GM10266 (cell line): ENCODE data around the gene FRAT1.

Source experiments
- DNase-seq: peaks from one replicate; pipeline ENCODE4 v3.0.0; 2012; ENCODE audit errors: extremely low spot score
- TF ChIP-seq, protein P1 (sequence below): IDR thresholded peaks from 2 replicates; pipeline ENCODE4 v1.5.1; 2012; ENCODE audit warnings: mild to moderate bottlenecking, low read depth; ENCODE audit not compliant: control insufficient read depth, insufficient read depth; ENCODE audit errors: missing control alignments

Gene FRAT1

DNA sequence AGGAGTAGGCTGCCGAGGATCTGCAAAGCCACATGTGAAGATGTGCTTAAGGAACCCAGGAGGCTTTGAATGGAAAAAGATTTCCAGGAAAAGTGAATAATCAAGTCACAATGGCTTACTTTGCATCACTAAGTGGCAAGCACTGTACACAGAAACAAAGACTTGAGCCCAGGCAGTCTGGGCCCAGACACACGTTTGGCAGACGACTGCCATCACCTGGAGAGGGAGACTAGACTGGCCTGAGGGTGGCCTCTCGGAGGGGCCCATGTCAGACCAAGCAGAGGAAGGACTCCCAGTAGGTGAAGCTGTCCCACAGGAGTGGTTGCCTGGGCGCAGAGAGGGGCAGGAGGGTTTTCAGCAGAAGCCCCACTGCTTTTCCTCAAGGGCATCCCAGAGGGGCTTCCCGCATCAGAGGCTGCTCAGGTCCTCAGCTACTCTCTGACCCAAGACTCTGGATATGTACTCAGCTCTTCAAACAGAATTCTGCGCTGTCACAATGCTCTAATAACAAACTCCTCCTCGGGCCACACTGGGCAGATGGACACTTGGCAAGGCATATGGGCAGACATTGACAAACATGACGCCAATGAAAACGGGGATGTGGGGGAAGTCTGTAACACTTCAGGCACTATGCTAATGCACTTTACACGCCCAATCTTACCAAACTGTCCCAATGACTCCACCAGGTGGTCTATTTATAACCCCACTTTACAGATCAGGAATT is 43.4 kb downstream of the FRAT1 start:
- TF ChIP-seq, protein P1, sequence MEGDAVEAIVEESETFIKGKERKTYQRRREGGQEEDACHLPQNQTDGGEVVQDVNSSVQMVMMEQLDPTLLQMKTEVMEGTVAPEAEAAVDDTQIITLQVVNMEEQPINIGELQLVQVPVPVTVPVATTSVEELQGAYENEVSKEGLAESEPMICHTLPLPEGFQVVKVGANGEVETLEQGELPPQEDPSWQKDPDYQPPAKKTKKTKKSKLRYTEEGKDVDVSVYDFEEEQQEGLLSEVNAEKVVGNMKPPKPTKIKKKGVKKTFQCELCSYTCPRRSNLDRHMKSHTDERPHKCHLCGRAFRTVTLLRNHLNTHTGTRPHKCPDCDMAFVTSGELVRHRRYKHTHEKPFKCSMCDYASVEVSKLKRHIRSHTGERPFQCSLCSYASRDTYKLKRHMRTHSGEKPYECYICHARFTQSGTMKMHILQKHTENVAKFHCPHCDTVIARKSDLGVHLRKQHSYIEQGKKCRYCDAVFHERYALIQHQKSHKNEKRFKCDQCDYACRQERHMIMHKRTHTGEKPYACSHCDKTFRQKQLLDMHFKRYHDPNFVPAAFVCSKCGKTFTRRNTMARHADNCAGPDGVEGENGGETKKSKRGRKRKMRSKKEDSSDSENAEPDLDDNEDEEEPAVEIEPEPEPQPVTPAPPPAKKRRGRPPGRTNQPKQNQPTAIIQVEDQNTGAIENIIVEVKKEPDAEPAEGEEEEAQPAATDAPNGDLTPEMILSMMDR, result no peak
- DNase-seq, result no peak

DNA sequence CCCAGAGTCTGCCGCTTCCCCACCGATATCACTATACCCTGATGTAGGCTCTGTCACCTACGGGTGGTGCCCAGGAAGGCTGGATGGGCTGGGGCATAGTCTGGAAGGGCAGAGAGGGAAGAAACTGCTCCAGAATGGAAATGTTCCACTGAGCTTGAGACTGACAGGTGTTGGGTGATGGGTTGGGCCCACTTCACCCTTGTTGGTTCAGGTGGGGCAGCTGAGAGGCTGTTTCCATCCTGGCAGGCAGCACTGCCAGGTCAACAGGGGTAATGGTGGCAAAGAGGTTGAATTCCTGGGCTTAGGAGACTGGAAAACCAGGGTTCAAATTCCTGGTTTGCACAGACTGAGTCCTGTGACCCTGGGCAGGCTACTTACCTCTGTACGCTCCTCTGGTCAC is 44.0 kb downstream of the FRAT1 start:
- TF ChIP-seq, protein P1, result no peak
- no peak for DNase-seq

DNA sequence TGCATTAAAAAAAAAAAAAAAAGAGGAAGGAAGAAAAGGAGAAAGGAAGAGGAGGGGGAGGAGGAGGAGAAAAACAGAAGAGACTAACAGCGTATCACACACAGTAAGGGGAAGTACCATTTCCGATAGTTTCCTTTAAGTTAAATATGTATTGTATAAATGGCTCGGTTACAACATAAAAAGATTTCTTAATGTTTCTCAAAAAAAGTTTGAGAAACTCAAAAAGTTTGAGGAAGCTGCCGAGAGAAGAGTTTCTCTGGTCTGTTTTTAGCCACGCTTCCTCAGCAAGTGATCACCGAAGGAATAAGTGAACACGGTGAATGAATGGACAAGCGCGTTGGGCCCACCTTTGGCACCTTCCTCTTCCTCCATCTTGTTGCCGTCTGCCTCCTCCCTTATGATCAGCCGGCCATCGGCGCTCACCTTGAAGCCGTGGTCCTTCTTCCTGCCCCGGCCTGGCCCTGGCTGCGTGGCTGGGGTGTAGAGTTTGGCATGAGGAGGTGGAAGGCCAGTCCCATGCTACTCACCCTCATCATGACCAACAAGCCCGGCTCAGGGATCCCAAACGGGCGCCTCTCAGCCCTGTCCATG is 46.8 kb downstream of the FRAT1 start:
- TF ChIP-seq, protein P1, result no peak
- DNase-seq, result no peak

DNA sequence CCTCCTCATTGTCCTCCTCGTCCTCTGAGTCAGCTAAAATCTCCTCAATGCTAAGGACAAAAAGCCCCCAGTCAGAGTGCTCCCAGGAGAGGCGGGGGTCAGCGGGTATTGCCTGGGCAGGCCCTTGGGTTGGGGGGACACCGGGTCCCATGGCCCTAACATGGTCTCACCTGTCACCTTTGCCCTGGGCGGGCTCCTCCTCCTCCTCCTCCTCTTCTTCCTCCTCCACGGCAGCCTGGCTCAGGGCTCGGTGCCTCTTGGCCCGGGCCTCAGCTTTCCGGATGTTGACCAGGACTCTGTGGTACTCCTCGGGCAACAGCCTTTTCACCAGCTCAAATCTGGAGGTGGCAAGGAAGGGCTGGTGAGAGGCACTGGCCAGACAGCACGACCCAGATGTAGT is 47.5 kb downstream of the FRAT1 start:
- TF ChIP-seq, protein P1, result no peak
- DNase-seq, result no peak

DNA sequence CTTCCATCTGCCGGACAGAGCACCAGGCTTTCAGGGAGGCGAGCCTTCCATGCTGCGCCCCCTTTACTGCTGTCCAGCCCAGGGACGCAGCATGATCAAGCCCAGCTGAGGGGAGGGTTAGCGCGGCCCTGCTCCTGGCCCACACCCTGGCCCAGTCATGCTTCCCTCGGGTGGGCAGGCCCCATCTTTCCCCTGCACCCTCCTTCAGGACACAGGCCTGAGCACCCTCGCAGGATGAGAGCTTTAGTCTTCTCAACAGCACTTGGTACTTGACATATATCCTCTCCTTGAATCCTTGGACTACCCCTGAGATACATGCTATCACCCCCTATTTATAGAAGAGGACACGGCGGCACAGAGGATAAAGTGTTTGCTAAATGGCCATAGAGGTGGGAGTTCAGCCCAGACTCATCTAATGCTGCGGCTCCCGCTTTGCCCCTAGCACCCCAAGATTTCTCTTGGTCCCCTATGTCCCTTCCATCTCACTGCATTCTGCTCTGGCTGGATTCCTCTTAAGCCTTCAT is 48.1 kb downstream of the FRAT1 start:
- TF ChIP-seq, protein P1, result no peak
- no peak for DNase-seq
